A673 (cell line): ENCODE data around the gene NCAPG2.

Source experiments
- EZH2 ChIP-seq: fragments of 200-600 bp; sonication (generic); IDR thresholded peaks from 2 replicates; pipeline ENCODE4 v1.6.1; 2017; ENCODE audit warnings: borderline replicate concordance, low read depth, mild to moderate bottlenecking, mixed read lengths, antibody characterized with exemption, low read length; ENCODE audit not compliant: poor library complexity, severe bottlenecking
- TF ChIP-seq, protein P1 (sequence below): fragments of 300-800, 200-600 bp; sonication (generic); conservative IDR thresholded peaks from 2 replicates; pipeline ENCODE4 v1.5.1; 2017; ENCODE audit warnings: low read depth, mild to moderate bottlenecking, antibody characterized with exemption, low read length, moderate library complexity, mixed read lengths

DNA sequence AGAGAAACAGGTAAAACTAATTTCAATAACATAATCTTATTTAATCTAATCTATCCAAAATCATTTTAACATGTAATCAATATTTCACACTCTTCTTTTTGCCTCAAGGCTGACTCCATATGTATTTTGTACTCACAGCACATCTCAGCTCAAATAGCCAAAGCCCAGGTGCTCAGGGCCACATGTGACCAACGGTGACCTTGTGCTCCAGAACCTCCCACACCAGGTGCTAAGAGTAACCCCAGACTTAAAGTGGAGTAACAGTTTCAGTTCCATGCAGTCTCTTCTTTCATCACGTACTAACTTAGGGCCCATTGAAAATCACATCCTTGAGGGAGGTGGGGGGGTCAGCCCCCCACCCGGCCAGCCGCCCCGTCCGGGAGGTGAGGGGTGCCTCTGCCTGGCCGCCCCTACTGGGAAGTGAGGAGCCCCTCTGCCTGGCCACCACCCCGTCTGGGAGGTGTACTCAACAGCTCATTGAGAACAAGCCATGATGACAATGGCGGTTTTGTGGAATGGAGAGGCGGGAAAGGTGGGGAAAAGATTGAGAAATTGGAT lies 47.3 kb downstream of the NCAPG2 start:
- TF ChIP-seq, protein P1, sequence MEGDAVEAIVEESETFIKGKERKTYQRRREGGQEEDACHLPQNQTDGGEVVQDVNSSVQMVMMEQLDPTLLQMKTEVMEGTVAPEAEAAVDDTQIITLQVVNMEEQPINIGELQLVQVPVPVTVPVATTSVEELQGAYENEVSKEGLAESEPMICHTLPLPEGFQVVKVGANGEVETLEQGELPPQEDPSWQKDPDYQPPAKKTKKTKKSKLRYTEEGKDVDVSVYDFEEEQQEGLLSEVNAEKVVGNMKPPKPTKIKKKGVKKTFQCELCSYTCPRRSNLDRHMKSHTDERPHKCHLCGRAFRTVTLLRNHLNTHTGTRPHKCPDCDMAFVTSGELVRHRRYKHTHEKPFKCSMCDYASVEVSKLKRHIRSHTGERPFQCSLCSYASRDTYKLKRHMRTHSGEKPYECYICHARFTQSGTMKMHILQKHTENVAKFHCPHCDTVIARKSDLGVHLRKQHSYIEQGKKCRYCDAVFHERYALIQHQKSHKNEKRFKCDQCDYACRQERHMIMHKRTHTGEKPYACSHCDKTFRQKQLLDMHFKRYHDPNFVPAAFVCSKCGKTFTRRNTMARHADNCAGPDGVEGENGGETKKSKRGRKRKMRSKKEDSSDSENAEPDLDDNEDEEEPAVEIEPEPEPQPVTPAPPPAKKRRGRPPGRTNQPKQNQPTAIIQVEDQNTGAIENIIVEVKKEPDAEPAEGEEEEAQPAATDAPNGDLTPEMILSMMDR, result no peak
- TF ChIP-seq EZH2, result no peak
